ENCODE results near the gene MEOX1. TPM values are rescaled to one million over a fixed set of nuclear protein-coding genes. Genes with fewer than 3 reads are reported as not detected.
A peak's percentile ranks its signal among the peaks of the same experiment; 100 is the strongest.

Gene MEOX1
- total RNA-seq, 1 donor from 2014 or later, result 1.5 TPM

DNA sequence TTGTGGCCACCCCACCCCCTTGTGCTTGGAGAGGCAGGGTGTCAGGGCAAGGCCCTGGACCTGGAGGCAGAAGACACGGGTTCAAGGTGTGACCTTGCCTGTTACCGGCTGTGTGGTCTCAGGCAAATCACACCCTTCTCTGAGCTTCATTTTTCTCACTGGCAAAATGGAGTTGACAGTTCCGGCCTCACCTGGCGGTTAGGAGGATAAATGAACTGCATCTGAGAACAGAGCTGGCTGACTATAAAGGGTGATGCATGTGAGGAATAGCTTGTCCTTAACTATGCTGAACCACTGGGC is 4.2 kb upstream of the MEOX1 start:
- intact Hi-C loops (cut with DNase I), result no loop called here
- H3K4me1 ChIP-seq, result peaks cover 11% of the 10 kb centered on the region
- H3K36me3 ChIP-seq, result no peaks in the 10 kb centered on the region
- H3K27ac ChIP-seq, result no peak overlapping the region
- H3K9me3 ChIP-seq, result no peaks in the 10 kb centered on the region
- TF ChIP-seq, protein P1, sequence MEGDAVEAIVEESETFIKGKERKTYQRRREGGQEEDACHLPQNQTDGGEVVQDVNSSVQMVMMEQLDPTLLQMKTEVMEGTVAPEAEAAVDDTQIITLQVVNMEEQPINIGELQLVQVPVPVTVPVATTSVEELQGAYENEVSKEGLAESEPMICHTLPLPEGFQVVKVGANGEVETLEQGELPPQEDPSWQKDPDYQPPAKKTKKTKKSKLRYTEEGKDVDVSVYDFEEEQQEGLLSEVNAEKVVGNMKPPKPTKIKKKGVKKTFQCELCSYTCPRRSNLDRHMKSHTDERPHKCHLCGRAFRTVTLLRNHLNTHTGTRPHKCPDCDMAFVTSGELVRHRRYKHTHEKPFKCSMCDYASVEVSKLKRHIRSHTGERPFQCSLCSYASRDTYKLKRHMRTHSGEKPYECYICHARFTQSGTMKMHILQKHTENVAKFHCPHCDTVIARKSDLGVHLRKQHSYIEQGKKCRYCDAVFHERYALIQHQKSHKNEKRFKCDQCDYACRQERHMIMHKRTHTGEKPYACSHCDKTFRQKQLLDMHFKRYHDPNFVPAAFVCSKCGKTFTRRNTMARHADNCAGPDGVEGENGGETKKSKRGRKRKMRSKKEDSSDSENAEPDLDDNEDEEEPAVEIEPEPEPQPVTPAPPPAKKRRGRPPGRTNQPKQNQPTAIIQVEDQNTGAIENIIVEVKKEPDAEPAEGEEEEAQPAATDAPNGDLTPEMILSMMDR (IDR thresholded peaks at IDR 0.05), result no peak
- no peak overlapping the region for H3K4me3 ChIP-seq
- DNase-seq, result no peak
- no peaks in the 10 kb centered on the region for H3K27me3 ChIP-seq
- ATAC-seq, result no peak

DNA sequence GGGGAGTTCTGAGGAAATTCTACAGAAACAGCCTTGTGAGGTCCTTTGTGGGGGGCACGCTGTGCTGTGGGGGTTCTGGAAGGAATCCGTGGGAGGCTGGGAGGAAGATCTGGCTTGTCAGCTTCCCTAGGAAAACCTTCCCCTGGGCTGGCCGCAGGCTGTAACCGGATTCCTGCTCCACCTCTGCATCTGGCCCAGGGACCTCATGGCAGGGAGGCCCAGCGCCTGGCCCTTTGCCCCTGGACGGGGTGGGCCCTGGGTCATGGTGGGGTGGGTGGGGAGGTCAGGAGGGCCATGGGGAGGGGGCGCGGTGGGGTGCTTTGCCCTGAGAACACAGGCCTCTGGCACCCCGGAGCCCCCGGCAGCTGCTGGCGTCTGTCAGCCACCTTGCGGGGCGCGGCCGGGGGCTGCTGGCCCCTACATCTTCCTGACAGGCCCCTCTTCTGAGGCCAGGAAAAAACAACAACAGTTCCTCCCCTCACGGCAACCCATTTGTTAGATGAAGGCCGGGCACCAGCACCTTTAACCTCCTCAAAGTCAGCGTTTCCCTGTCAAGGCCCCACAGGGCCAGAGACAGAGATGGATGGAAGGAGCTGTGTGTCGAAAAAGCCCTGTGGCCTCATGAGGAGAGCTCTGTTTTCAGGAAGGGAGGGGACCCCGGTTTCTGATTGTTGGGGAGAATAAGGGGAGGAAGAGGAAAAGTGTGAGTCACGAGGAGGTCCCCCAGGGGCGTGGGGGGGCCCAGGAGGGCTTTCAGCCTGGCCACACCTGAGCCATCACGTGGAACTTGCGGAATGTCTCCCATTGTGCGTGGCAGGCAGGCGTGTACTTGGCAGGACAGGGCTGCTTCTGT is 3.6 kb upstream of the MEOX1 start:
- Histone ChIP-seq H3K4me3 (no peak overlapping the region), H3K9me3 (no peaks in the 10 kb centered on the region), H3K27ac (no peak overlapping the region), H3K36me3 (no peaks in the 10 kb centered on the region), H3K27me3 (no peaks in the 10 kb centered on the region), H3K4me1 (peaks cover 11% of the 10 kb centered on the region)
- ATAC-seq (peak; percentile 26), DNase-seq (no peak)
- intact Hi-C loops (cut with DNase I), result no loop called here
- TF ChIP-seq, protein P1 (IDR thresholded peaks at IDR 0.05), result no peak

- H3K4me3 ChIP-seq, result no peak overlapping the region
- TF ChIP-seq, protein P1 (IDR thresholded peaks at IDR 0.05), result no peak
- H3K27ac ChIP-seq, result no peak overlapping the region
- ATAC-seq (no peak), DNase-seq (no peak)
- no peaks in the 10 kb centered on the region for H3K36me3 ChIP-seq
- no peaks in the 10 kb centered on the region for H3K9me3 ChIP-seq
- no peaks in the 10 kb centered on the region for H3K27me3 ChIP-seq
- peaks cover 11% of the 10 kb centered on the region for H3K4me1 ChIP-seq
- intact Hi-C loops (cut with DNase I), result no loop called here
Measured at GRCh38 chr17:43664096-43664495, 2.4 kb upstream of the MEOX1 start.

DNA sequence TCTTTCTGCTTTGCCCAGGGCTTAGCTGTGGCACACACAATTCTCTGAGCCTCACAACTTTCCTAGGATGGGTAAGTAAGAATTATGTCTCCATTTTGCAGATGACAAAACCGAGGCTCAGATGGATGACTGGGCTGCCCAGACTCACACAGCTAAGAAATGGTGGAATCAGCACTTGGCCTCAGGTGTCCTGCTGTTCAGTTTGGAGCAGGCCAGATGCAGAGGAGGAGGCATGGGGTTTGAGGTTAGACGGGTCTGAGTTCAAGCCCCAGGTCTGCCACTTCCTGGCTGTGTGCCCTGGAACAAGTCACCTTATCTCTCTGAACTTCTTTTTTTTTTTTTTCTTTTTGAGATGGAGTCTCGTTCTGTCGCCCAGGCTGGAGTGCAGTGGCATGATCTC is 1.7 kb upstream of the MEOX1 start:
- ATAC-seq (no peak), DNase-seq (no peak)
- intact Hi-C loops (cut with DNase I), result no loop called here
- TF ChIP-seq, protein P1 (IDR thresholded peaks at IDR 0.05), result no peak
- Histone ChIP-seq H3K4me1 (peaks cover 11% of the 10 kb centered on the region), H3K36me3 (no peaks in the 10 kb centered on the region), H3K4me3 (no peak overlapping the region), H3K27me3 (no peaks in the 10 kb centered on the region), H3K9me3 (no peaks in the 10 kb centered on the region), H3K27ac (no peak overlapping the region)

DNA sequence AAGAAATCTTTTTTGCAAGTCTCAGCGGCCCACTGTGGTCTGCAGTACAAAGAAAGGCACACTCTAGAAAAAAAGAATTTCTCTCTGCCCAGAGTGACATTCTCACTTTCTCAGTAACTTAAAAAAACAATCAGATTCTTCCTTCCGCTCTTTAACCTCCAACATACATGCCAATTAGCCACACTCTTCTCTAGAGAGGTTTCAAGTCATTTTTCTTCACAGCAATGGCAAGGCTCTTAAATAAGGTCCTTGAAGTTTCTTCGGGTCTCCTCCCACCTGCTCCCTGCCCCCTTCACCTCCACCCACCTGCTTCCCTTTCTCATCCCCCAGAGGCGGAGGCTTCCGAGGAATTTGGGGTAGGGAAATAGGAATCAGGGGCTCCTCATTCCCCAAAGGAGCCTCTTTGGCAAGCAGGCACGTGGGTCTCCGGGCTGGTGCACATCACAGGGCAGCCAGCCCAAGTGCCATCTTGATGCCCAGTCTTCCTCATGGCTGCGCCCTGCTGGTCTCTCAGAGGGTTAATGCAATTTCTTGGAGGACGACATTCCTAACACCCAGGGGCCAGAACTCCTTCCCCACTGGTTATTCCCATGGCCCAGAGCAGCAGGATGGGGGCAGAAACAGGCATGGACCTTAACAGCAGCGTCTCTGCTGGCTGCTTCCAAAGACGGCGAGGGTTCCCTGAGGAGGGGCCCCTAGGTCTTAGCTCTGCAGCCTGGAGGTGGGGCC is 855 bp upstream of the MEOX1 start:
- ATAC-seq (no peak), DNase-seq (no peak)
- Histone ChIP-seq H3K4me1 (peaks cover 11% of the 10 kb centered on the region), H3K9me3 (no peaks in the 10 kb centered on the region), H3K27ac (no peak overlapping the region), H3K4me3 (no peak overlapping the region), H3K36me3 (no peaks in the 10 kb centered on the region), H3K27me3 (no peaks in the 10 kb centered on the region)
- TF ChIP-seq, protein P1 (IDR thresholded peaks at IDR 0.05), result no peak
- intact Hi-C loops (cut with DNase I), result no loop called here
